Dermis blood vessel endothelial cell (primary cell): ENCODE results near the gene RAB39A. TPM values are rescaled to one million over a fixed set of nuclear protein-coding genes. Genes with fewer than 3 reads are reported as not detected.
"Not testable (repeated sequence)": the region's sequence is repeated elsewhere in the genome, so short reads cannot be mapped to it uniquely, and the experiment has no call there.

Source experiments
- DNase-seq: peaks from one replicate; pipeline ENCODE4 v3.0.0; 2010
- total RNA-seq: library from RNA; depleted of rRNA; stranded (reverse); fragments of >200 nt; gene quantifications from 2 replicates; pipeline ENCODE4 v1.2.3, GENCODE V29; 2014

The RAB39A gene
- 0.05 and 0.17 TPM in 2 replicates for total RNA-seq

GRCh38 chr11:107928046-107928766 lies at the start of gene RAB39A:
RAB39A (plus strand) TSS chr11:107928448; CDS start chr11:107928569, 121 bp downstream.
- DNase-seq = peak; percentile 92

GRCh38 chr11:107881471-107881870 lies 46.8 kb upstream of the RAB39A start:
- not testable (repeated sequence) for DNase-seq

GRCh38 chr11:107882095-107882820 lies 46.0 kb upstream of the RAB39A start:
- DNase-seq = no peak

- peak; percentile 77 for DNase-seq
Measured at GRCh38 chr11:107898270-107898669, 30.0 kb upstream of the RAB39A start.

- no peak for DNase-seq
Measured at GRCh38 chr11:107908211-107908610, 20.0 kb upstream of the RAB39A start.

GRCh38 chr11:107912415-107912814 lies 15.8 kb upstream of the RAB39A start:
- DNase-seq = not testable (repeated sequence)

- DNase-seq = no peak
Measured at GRCh38 chr11:107915229-107915628, 13.0 kb upstream of the RAB39A start.

- peak; percentile 50 for DNase-seq
Measured at GRCh38 chr11:107916671-107917241, 11.5 kb upstream of the RAB39A start.

- no peak for DNase-seq
Measured at GRCh38 chr11:107921997-107922396, 6.3 kb upstream of the RAB39A start.

GRCh38 chr11:107923519-107923918 lies 4.7 kb upstream of the RAB39A start:
- DNase-seq = not testable (repeated sequence)

GRCh38 chr11:107924306-107924705 lies 3.9 kb upstream of the RAB39A start:
- DNase-seq = no peak

- no peak for DNase-seq
Measured at GRCh38 chr11:107927559-107927958, 689 bp upstream of the RAB39A start.

- DNase-seq = no peak
Measured at GRCh38 chr11:107928767-107929507, 689 bp downstream of the RAB39A start.

GRCh38 chr11:107929611-107930200 lies 1.5 kb downstream of the RAB39A start:
- no peak for DNase-seq

GRCh38 chr11:107931206-107931605 lies 3.0 kb downstream of the RAB39A start:
- DNase-seq = no peak

GRCh38 chr11:107947904-107948303 lies 19.7 kb downstream of the RAB39A start:
- DNase-seq = no peak

- DNase-seq = not testable (repeated sequence)
Measured at GRCh38 chr11:107948328-107948727, 20.1 kb downstream of the RAB39A start.

GRCh38 chr11:107951155-107951554 lies 22.9 kb downstream of the RAB39A start:
- no peak for DNase-seq

GRCh38 chr11:107953446-107953845 lies 25.2 kb downstream of the RAB39A start:
- DNase-seq = no peak

GRCh38 chr11:107956543-107956942 lies 28.3 kb downstream of the RAB39A start:
- DNase-seq = no peak

GRCh38 chr11:107957109-107957588 lies 28.9 kb downstream of the RAB39A start:
- DNase-seq = no peak

GRCh38 chr11:107961480-107961879 lies 33.2 kb downstream of the RAB39A start:
- DNase-seq = no peak
